Type B pancreatic cell (in vitro differentiated cells): ENCODE data around the gene BDKRB2. TPM values are rescaled to one million over a fixed set of nuclear protein-coding genes. Genes with fewer than 3 reads are reported as not detected.

ENCODE experiments used
- DNase-seq: peaks from one replicate; pipeline ENCODE4 v3.0.0; 2021; ENCODE audit warnings: mixed read lengths; ENCODE audit not compliant: unreplicated experiment; ENCODE audit errors: extremely low spot score
- H3K27ac Mint-ChIP-seq: 2 replicates; pipeline ENCODE4 v1.8.0; 2021; ENCODE audit warnings: mild to moderate bottlenecking, mixed read lengths
- H3K27me3 Mint-ChIP-seq: 2 replicates; pipeline ENCODE4 v1.8.0; 2021; ENCODE audit warnings: mixed read lengths
- H3K36me3 Mint-ChIP-seq: 2 replicates; pipeline ENCODE4 v1.8.0; 2021; ENCODE audit warnings: mixed read lengths
- H3K4me1 Mint-ChIP-seq: one replicate; pipeline ENCODE4 v1.8.0; 2021; ENCODE audit warnings: mixed read lengths; ENCODE audit not compliant: unreplicated experiment
- H3K4me3 Mint-ChIP-seq: 2 replicates; pipeline ENCODE4 v1.8.0; 2021; ENCODE audit warnings: mild to moderate bottlenecking, mixed read lengths
- H3K9me3 Mint-ChIP-seq: 2 replicates; pipeline ENCODE4 v1.8.0; 2021; ENCODE audit warnings: mixed read lengths
- total RNA-seq: library from RNA; stranded (reverse); gene quantifications from 2 replicates; pipeline ENCODE4 v1.2.1, GENCODE V29; 2021; ENCODE audit warnings: low replicate concordance
- TF ChIP-seq, protein P1 (sequence below): fragments of 200-600 bp; sonication (generic); conservative IDR thresholded peaks from 2 replicates; pipeline ENCODE4 v1.5.0; 2021; ENCODE audit warnings: antibody characterized with exemption, mild to moderate bottlenecking

The BDKRB2 gene
- total RNA-seq, 1 donor from 2014 or later: 2.1 TPM

DNA sequence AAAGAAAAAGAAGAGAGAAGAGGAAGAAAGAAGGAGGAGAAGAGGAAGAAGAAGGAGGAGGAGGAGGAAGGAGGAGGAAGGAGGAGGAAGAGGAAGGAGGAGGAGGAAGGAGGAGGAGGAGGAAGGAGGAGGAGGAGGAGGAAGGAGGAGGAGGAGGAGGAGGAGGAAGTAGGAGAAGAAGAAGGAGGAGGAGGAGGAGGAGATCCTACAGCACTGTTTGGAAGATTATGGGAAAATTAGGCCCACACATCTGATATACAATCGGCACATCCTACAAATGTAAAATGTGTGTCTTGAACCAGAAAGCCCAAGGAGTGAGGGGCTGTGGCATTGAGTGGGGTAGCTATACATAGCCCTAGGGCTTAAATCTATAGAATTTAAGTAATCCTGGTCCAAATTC, 12.0 kb downstream of the BDKRB2 start:
- H3K27me3 Mint-ChIP-seq: no peaks in the 10 kb centered on the region
- H3K4me1 Mint-ChIP-seq: no peaks in the 10 kb centered on the region
- H3K36me3 Mint-ChIP-seq: no peaks in the 10 kb centered on the region
- no peak for DNase-seq
- H3K9me3 Mint-ChIP-seq: no peaks in the 10 kb centered on the region
- TF ChIP-seq, protein P1, sequence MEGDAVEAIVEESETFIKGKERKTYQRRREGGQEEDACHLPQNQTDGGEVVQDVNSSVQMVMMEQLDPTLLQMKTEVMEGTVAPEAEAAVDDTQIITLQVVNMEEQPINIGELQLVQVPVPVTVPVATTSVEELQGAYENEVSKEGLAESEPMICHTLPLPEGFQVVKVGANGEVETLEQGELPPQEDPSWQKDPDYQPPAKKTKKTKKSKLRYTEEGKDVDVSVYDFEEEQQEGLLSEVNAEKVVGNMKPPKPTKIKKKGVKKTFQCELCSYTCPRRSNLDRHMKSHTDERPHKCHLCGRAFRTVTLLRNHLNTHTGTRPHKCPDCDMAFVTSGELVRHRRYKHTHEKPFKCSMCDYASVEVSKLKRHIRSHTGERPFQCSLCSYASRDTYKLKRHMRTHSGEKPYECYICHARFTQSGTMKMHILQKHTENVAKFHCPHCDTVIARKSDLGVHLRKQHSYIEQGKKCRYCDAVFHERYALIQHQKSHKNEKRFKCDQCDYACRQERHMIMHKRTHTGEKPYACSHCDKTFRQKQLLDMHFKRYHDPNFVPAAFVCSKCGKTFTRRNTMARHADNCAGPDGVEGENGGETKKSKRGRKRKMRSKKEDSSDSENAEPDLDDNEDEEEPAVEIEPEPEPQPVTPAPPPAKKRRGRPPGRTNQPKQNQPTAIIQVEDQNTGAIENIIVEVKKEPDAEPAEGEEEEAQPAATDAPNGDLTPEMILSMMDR: no peak
- H3K27ac Mint-ChIP-seq: no peak overlapping the region
- no peak overlapping the region for H3K4me3 Mint-ChIP-seq

DNA sequence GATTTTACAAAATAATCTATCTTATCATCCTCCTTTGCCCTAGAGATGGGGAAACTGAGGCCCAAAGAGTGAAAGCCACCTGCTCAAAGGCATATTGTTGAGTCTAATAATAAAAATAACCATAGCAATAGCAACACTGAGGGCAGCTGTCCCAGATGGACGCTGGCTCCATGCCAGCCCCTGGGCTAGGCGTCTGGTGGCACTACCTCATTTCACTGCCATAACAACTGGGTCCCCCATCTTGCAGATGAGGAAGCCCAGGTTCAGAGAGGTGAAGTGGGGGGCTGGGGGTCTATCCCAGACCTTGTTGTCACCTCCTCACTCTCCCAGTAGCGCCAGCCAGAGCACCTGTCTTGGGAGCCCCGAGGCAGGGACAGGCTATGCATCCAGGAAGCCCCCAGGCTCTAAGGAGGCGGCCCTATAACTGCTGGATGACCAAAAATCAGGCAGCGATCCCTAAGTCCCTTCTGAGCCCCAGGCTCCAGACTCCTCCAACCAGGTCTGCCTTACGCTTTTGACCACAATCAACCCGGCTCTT, 12.8 kb downstream of the BDKRB2 start:
- H3K27ac Mint-ChIP-seq: no peak overlapping the region
- H3K27me3 Mint-ChIP-seq: no peaks in the 10 kb centered on the region
- H3K9me3 Mint-ChIP-seq: no peaks in the 10 kb centered on the region
- H3K36me3 Mint-ChIP-seq: no peaks in the 10 kb centered on the region
- no peaks in the 10 kb centered on the region for H3K4me1 Mint-ChIP-seq
- no peak overlapping the region for H3K4me3 Mint-ChIP-seq
- TF ChIP-seq, protein P1: no peak
- DNase-seq: no peak

DNA sequence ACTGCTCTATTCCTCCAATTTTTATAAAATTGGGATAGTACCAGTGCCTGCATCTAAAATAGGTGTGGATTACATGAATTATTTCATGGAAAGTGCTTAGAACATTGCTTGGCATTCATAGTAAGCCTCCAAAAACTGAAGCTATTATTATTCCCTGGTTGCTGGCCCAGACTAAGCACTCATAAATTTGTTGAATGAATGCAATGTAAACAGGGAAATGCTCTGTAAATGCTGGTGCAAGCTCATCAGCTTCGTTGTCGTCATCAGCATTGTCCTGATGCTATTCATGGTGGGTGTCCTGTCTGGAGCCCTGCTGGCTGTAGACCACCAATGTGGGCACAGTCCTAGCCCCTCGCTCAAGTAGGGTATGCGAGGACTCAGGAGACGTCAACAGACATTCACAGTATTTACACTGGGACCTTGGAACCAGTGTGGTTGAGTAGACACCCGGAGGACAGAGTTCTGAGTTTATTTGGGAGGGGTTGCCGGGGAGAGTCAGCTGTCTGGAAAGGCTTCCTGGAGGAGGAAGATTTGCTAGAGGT, 16.5 kb downstream of the BDKRB2 start:
- H3K27me3 Mint-ChIP-seq: no peaks in the 10 kb centered on the region
- TF ChIP-seq, protein P1: no peak
- no peak for DNase-seq
- H3K36me3 Mint-ChIP-seq: no peaks in the 10 kb centered on the region
- no peaks in the 10 kb centered on the region for H3K4me1 Mint-ChIP-seq
- no peaks in the 10 kb centered on the region for H3K9me3 Mint-ChIP-seq
- no peak overlapping the region for H3K27ac Mint-ChIP-seq
- no peak overlapping the region for H3K4me3 Mint-ChIP-seq

DNA sequence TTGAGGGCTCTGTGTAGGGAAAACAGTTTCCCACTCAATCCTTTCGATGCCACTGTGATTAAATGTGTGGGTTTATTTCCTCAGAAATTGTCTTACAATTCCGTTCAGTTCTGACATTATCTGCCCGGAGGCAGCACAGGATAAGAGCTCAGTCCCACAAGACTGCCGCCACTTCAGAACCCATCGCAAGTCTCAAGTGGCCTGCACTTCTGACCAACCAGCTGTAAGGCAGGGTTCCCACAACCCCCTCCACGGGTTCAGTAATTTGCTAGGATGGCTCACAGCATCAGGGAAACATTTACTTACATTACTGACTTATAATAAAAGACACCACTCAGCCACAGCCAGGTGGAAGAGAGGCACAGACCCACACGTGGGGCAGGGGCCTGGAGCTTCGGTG, 17.2 kb downstream of the BDKRB2 start:
- H3K36me3 Mint-ChIP-seq: no peaks in the 10 kb centered on the region
- H3K27me3 Mint-ChIP-seq: no peaks in the 10 kb centered on the region
- no peaks in the 10 kb centered on the region for H3K4me1 Mint-ChIP-seq
- TF ChIP-seq, protein P1: no peak
- no peak overlapping the region for H3K27ac Mint-ChIP-seq
- H3K4me3 Mint-ChIP-seq: no peak overlapping the region
- no peaks in the 10 kb centered on the region for H3K9me3 Mint-ChIP-seq
- DNase-seq: no peak

DNA sequence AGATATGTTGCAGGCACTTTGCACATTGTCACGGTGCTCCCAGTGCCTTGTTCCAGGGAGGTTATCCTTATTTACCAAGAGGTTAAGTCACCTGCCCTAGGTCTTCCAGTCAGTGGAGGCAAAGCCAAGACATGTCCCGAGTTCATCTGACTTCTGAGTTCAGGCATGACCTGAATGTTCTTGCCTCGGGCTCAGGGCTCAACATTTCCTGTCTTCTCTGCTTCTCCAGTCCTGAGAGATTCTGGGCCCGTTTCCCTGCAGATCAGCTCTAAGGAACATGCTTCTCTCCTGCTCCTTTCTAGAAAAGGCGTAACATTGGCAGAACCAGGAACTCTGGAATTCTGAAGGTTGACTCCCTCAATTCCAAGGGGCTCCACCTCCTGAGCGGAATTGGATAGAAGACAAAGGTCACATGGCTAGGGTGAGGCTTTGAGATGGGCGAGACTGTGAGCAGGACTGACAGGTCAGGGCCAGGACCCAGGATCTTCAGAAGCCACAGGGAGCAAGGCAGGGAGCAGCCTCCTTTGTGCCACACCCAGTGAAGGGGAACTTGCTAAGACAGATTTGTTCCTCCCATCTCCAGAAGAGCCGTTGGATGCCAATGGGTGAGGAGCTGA, 19.9 kb downstream of the BDKRB2 start:
- Mint-ChIP-seq H3K27me3 (no peaks in the 10 kb centered on the region), H3K27ac (no peak overlapping the region), H3K4me1 (no peaks in the 10 kb centered on the region), H3K36me3 (no peaks in the 10 kb centered on the region), H3K4me3 (no peak overlapping the region), H3K9me3 (no peaks in the 10 kb centered on the region)
- TF ChIP-seq, protein P1: no peak
- DNase-seq: no peak
